SU-DHL-6 (cell line): ENCODE results near the gene CPLX3.

Source experiments
- H2AFZ ChIP-seq: fragments of 200-600 bp; sonication (generic); 2 replicates; pipeline ENCODE4 v1.6.1; 2014; ENCODE audit warnings: low read depth, mild to moderate bottlenecking, moderate library complexity, mixed read lengths, antibody characterized with exemption, low read length; ENCODE audit not compliant: severe bottlenecking
- H3F3A ChIP-seq: fragments of 200-600 bp; shearing (Covaris generic); 2 replicates; pipeline ENCODE4 v1.6.0; 2016; ENCODE audit warnings: antibody characterized with exemption, mild to moderate bottlenecking; ENCODE audit not compliant: insufficient read depth
- H3K27ac ChIP-seq: fragments of 200-600 bp; sonication (generic); 2 replicates; pipeline ENCODE4 v1.5.1; 2016; ENCODE audit warnings: low read depth, mild to moderate bottlenecking, low read length, moderate library complexity, mixed read lengths
- H3K27me3 ChIP-seq: fragments of 200-600 bp; sonication (generic), shearing (Covaris generic); 2 replicates; pipeline ENCODE4 v1.6.0; 2014; ENCODE audit warnings: mild to moderate bottlenecking, low read length
- H3K36me3 ChIP-seq: fragments of 200-600 bp; sonication (generic); 2 replicates; pipeline ENCODE4 v1.6.1; 2014; ENCODE audit warnings: mild to moderate bottlenecking, low read length, mixed read lengths
- H3K4me2 ChIP-seq: fragments of 300-600, 200-600 bp; shearing (Covaris generic), sonication (generic); 2 replicates; pipeline ENCODE4 v1.6.0; 2014; ENCODE audit warnings: low read length, low read depth, mild to moderate bottlenecking; ENCODE audit not compliant: poor library complexity, severe bottlenecking
- H3K4me3 ChIP-seq: fragments of 200-600 bp; sonication (generic); 2 replicates; pipeline ENCODE4 v1.5.1; 2014; ENCODE audit warnings: antibody characterized with exemption, low read length, mild to moderate bottlenecking, mixed read lengths; ENCODE audit not compliant: insufficient read depth, poor library complexity, severe bottlenecking
- H3K79me2 ChIP-seq: fragments of 200-600 bp; sonication (generic); 2 replicates; pipeline ENCODE4 v1.6.1; 2014; ENCODE audit warnings: mild to moderate bottlenecking, low read length, moderate library complexity; ENCODE audit not compliant: insufficient read depth
- H3K9ac ChIP-seq: fragments of 200-600 bp; sonication (generic); 2 replicates; pipeline ENCODE4 v1.7.0; 2014; ENCODE audit warnings: mild to moderate bottlenecking, low read length
- H3K9me2 ChIP-seq: fragments of 200-600 bp; sonication (generic); replicated peaks from 2 replicates; pipeline ENCODE4 v1.6.1; 2014; ENCODE audit warnings: low read length; ENCODE audit not compliant: insufficient read depth
- H3K9me3 ChIP-seq: fragments of 200-600 bp; sonication (generic); 2 replicates; pipeline ENCODE4 v1.6.1; 2014; ENCODE audit warnings: low read length, mixed read lengths; ENCODE audit not compliant: insufficient read depth
- H4K20me1 ChIP-seq: fragments of 200-600 bp; sonication (generic); 2 replicates; pipeline ENCODE4 v1.6.1; 2014; ENCODE audit warnings: low read depth, mild to moderate bottlenecking, antibody characterized with exemption, low read length, moderate library complexity, mixed read lengths
- CTCF ChIP-seq: fragments of 200-600 bp; sonication (generic); IDR thresholded peaks from one replicate; pipeline ENCODE4 v1.5.1; 2017; ENCODE audit warnings: antibody characterized with exemption, mild to moderate bottlenecking, low read length, moderate library complexity; ENCODE audit not compliant: insufficient read depth, poor library complexity, severe bottlenecking
- EZH2phosphoT487 ChIP-seq: fragments of 200-600 bp; sonication (generic), shearing (Covaris generic); conservative IDR thresholded peaks from 2 replicates; pipeline ENCODE4 v1.6.1; 2018; ENCODE audit warnings: mild to moderate bottlenecking, antibody characterized with exemption, low read length, moderate library complexity, mixed read lengths

Gene CPLX3

GRCh38 chr15:74864296-74864695 lies 37.9 kb downstream of the CPLX3 start:
- Histone ChIP-seq H4K20me1 (no peaks in the 10 kb centered on the region; the same call in 1 of the 2 replicates), H3K4me3 (no peak overlapping the region), H3K27ac (no peak overlapping the region), H3F3A (no peaks in the 10 kb centered on the region), H2AFZ (no peak overlapping the region), H3K4me2 (no peak overlapping the region), H3K9me3 (no peaks in the 10 kb centered on the region), H3K9ac (no peak overlapping the region), H3K79me2 (peaks cover 79% of the 10 kb centered on the region), H3K27me3 (no peaks in the 10 kb centered on the region), H3K36me3 (peaks cover 6% of the 10 kb centered on the region; the same call in 1 of the 2 replicates), H3K9me2 (no peaks in the 10 kb centered on the region)
- TF ChIP-seq EZH2phosphoT487 (no peak), CTCF (no peak)

GRCh38 chr15:74865316-74865715 lies 38.9 kb downstream of the CPLX3 start:
- Histone ChIP-seq H2AFZ (no peak overlapping the region), H3K36me3 (peaks cover 6% of the 10 kb centered on the region; the same call in 1 of the 2 replicates), H3K9me2 (no peaks in the 10 kb centered on the region), H3K4me2 (no peak overlapping the region), H3K27ac (no peak overlapping the region), H3K27me3 (no peaks in the 10 kb centered on the region), H4K20me1 (no peaks in the 10 kb centered on the region; the same call in 1 of the 2 replicates), H3K9ac (no peak overlapping the region), H3K79me2 (peaks cover 79% of the 10 kb centered on the region), H3F3A (peaks cover 2% of the 10 kb centered on the region), H3K9me3 (no peaks in the 10 kb centered on the region), H3K4me3 (no peak overlapping the region)
- TF ChIP-seq EZH2phosphoT487 (no peak), CTCF (no peak)

GRCh38 chr15:74866090-74866489 lies 39.7 kb downstream of the CPLX3 start:
- Histone ChIP-seq H3K27ac (no peak overlapping the region), H3K36me3 (peaks cover 6% of the 10 kb centered on the region; the same call in 1 of the 2 replicates), H4K20me1 (peaks cover 3% of the 10 kb centered on the region; the same call in 1 of the 2 replicates), H3K9ac (no peak overlapping the region), H3K9me3 (no peaks in the 10 kb centered on the region), H3F3A (peaks cover 9% of the 10 kb centered on the region), H3K4me3 (no peak overlapping the region), H3K9me2 (no peaks in the 10 kb centered on the region), H2AFZ (no peak overlapping the region), H3K79me2 (peaks cover 85% of the 10 kb centered on the region), H3K4me2 (no peak overlapping the region), H3K27me3 (no peaks in the 10 kb centered on the region)
- TF ChIP-seq EZH2phosphoT487, result no peak
- no peak for TF ChIP-seq CTCF
